ENCODE measurements around the gene VSNL1.

Gene VSNL1

DNA sequence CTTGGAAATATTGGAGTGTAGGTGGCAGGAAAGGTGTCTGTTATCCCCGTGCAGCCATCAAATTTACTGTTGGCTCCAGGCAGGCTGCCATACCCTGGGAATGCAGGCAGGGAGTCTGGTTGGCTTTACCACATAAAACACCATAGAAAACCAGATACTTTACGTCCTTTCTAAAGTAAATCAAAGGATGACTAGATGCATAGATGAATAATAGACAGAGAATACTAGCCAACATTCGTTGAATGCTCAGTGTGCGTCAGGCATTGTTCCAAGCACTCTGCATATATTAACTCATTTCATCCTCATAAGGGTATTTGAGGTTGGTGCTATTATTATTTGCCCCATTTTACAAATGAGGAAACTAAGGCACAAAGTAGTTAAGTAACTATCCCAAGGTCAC, 65.2 kb downstream of the VSNL1 start:
- no peak overlapping the region for H3K27ac ChIP-seq
- no peak for TF ChIP-seq CTCF (conservative IDR thresholded peaks at IDR 0.05; ENCODE audit: low read depth)
- no peak for DNase-seq (ENCODE audit: low spot score)
- ChIA-PET POLR2A (ENCODE audit: low non-redundant PET) (no interaction called here), CTCF (no interaction called here)

- TF ChIP-seq CTCF (conservative IDR thresholded peaks at IDR 0.05; ENCODE audit: low read depth) = no peak
- ChIA-PET POLR2A (ENCODE audit: low non-redundant PET) (no interaction called here), CTCF (no interaction called here)
- no peak overlapping the region for H3K27ac ChIP-seq
- no peak for DNase-seq (ENCODE audit: low spot score)
Measured at GRCh38 chr2:17606851-17607250, 66.4 kb downstream of the VSNL1 start.

- no peak overlapping the region for H3K27ac ChIP-seq
- TF ChIP-seq CTCF (conservative IDR thresholded peaks at IDR 0.05; ENCODE audit: low read depth) = no peak
- no peak for DNase-seq (ENCODE audit: low spot score)
- ChIA-PET CTCF (no interaction called here), POLR2A (ENCODE audit: low non-redundant PET) (no interaction called here)
Measured at GRCh38 chr2:17607379-17607778, 66.9 kb downstream of the VSNL1 start.

DNA sequence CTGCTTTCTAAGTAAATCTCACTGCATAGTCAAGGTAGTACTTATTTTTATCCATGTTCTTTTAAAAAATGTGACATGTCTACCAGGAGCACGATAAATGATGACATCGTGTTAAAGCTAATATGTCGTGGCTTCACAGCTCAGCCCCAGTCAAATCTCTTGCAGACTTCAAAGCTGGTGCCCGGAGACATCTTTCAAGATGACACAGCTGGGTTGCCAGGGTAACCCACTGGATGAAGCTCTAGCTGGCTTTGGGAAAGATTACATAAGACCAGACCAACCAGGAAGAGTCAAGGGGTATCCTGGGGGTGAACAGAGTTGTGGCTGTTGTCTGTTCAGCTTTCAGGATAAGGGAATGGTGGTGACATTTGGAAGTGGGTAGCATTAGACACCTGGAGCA, 67.8 kb downstream of the VSNL1 start:
- no peak for DNase-seq (ENCODE audit: low spot score)

GRCh38 chr2:17610521-17610920, 70.0 kb downstream of the VSNL1 start:
- ChIA-PET CTCF (no interaction called here), POLR2A (ENCODE audit: low non-redundant PET) (no interaction called here)
- no peak for TF ChIP-seq CTCF (conservative IDR thresholded peaks at IDR 0.05; ENCODE audit: low read depth)
- H3K27ac ChIP-seq = no peak overlapping the region
- DNase-seq (ENCODE audit: low spot score) = no peak

More for the DNA sequence above, 67.8 kb downstream of the VSNL1 start:
- CTCF ChIA-PET = interaction anchor here (0.6 to 1.0 kb wide), 3 partner anchors 15 to 19 kb away, joined by 3 to 4 read pairs (median 3); no protein-coding TSS in a partner anchor
- no peak for TF ChIP-seq CTCF (conservative IDR thresholded peaks at IDR 0.05; ENCODE audit: low read depth)
- no peak overlapping the region for H3K27ac ChIP-seq
- POLR2A ChIA-PET (ENCODE audit: low non-redundant PET) = no interaction called here

DNA sequence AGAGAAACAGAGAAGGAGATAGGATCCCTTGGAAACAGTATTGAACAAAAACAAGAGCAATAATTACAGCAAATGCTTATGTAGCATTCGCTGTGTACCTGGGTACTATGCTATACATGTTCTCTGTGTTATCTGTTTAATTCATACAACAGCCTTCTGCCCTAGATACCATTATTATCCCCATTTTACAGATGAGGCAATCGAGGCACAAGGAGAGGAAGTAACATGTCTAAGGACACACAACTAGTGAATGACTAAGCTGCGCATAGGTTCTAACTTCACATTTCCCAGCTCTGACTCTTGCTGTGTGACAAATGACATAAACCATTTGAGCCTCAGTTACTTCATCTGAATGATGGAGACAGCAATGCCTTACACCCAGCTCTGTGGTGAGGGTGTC, 70.5 kb downstream of the VSNL1 start:
- ChIA-PET CTCF (no interaction called here), POLR2A (ENCODE audit: low non-redundant PET) (no interaction called here)
- no peak overlapping the region for H3K27ac ChIP-seq
- DNase-seq (ENCODE audit: low spot score) = no peak
- TF ChIP-seq CTCF (conservative IDR thresholded peaks at IDR 0.05; ENCODE audit: low read depth) = no peak
